Nephron progenitor cell (in vitro differentiated cells): ENCODE measurements around the gene RNF126.
A peak's percentile ranks its signal among the peaks of the same experiment; 100 is the strongest.

Experiments
- DNase-seq: peaks from one replicate; pipeline ENCODE4 v3.0.0; 2021
- H3K27ac Mint-ChIP-seq: 2 replicates; pipeline ENCODE4 v1.8.0; 2021; ENCODE audit warnings: mild to moderate bottlenecking, moderate library complexity, mixed read lengths
- H3K27me3 Mint-ChIP-seq: 2 replicates; pipeline ENCODE4 v1.8.0; 2021; ENCODE audit warnings: mild to moderate bottlenecking, low read depth, mixed read lengths; ENCODE audit not compliant: poor library complexity
- H3K36me3 Mint-ChIP-seq: 2 replicates; pipeline ENCODE4 v1.8.0; 2021; ENCODE audit warnings: low read depth, mixed read lengths
- H3K4me1 Mint-ChIP-seq: 2 replicates; pipeline ENCODE4 v1.8.0; 2021; ENCODE audit warnings: mixed read lengths
- H3K4me3 Mint-ChIP-seq: 2 replicates; pipeline ENCODE4 v1.8.0; 2021; ENCODE audit warnings: mild to moderate bottlenecking, moderate library complexity, mixed read lengths
- H3K9me3 Mint-ChIP-seq: 2 replicates; pipeline ENCODE4 v1.8.0; 2021; ENCODE audit warnings: mild to moderate bottlenecking, moderate library complexity, mixed read lengths
- TF ChIP-seq, protein P1 (sequence below): fragments of 200-600 bp; sonication (generic); IDR thresholded peaks from 2 replicates; pipeline ENCODE4 v1.5.0; 2021; ENCODE audit warnings: antibody characterized with exemption

RNF126 gene

DNA sequence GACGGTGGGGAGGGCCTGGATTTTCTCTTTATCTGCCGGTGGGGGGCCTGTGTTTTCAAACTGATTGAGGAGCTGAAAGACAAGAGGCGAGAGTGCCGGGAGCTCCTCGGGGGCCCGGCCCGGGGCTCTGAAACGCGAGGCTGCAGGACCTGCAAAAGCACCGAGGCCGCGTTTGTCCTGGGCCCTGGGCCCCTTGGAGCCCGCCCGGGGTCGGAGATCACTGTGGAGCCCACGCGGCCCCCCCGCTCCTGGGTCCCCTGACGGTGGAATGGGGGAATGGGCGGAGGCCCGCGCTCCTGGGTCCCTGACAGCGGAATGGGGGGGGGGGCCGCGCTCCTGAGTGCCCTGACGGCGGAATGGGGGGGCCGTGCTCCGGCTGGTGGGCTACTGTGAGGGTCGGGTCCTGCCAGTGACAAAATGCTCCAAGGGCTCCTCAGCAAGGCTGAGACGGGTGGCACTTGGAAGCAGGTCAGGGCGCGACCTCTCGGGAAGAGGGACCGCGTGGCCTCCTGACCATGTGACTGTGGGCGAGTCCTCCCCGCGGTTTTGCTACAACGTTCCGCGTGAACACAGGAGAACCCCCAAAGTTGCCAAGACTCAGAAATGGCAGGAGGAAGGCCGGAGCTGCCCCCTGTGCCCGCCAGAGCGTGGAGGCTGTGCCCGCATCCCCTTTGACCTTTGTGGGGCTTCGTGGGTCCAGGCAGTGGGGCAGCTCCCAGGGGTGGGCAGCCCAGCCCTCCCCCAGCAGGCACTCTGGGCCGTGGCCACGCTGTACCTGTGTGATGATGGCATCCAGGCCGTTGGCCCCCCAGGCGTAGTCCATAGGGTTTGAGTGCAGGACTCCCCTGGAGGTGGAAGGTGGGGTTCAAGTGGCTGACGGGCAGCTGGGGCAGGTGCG, 13.9 kb downstream of the RNF126 start:
- H3K4me1 Mint-ChIP-seq: no peaks in the 10 kb centered on the region
- H3K4me3 Mint-ChIP-seq: no peak overlapping the region
- TF ChIP-seq, protein P1, sequence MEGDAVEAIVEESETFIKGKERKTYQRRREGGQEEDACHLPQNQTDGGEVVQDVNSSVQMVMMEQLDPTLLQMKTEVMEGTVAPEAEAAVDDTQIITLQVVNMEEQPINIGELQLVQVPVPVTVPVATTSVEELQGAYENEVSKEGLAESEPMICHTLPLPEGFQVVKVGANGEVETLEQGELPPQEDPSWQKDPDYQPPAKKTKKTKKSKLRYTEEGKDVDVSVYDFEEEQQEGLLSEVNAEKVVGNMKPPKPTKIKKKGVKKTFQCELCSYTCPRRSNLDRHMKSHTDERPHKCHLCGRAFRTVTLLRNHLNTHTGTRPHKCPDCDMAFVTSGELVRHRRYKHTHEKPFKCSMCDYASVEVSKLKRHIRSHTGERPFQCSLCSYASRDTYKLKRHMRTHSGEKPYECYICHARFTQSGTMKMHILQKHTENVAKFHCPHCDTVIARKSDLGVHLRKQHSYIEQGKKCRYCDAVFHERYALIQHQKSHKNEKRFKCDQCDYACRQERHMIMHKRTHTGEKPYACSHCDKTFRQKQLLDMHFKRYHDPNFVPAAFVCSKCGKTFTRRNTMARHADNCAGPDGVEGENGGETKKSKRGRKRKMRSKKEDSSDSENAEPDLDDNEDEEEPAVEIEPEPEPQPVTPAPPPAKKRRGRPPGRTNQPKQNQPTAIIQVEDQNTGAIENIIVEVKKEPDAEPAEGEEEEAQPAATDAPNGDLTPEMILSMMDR: no peak
- no peaks in the 10 kb centered on the region for H3K9me3 Mint-ChIP-seq
- H3K36me3 Mint-ChIP-seq: peaks cover 10% of the 10 kb centered on the region
- no peak for DNase-seq
- H3K27me3 Mint-ChIP-seq: no peaks in the 10 kb centered on the region
- peak overlapping the region; percentile 59 for H3K27ac Mint-ChIP-seq

DNA sequence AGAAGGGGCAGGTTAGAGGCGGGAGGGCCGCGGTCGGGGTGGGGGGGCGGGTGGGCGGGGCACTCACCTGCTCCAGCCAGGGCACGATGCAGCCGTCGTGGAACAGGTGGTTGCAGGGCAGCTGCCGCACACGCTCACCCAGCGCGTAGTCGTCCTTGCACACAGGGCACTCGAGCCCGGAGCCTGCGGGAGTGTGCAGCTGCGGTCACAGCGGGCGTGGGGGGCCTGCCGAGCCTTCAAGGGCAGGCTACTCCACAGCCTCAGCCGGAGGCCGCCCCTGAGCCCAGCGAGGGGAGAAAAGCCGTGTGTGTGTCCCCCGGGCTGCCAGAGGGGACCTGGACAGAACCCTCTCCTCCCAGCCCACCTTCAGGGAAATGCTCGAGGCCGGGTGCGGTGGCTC, 14.7 kb downstream of the RNF126 start:
- Mint-ChIP-seq H3K9me3 (no peaks in the 10 kb centered on the region), H3K36me3 (peaks cover 10% of the 10 kb centered on the region), H3K27ac (no peak overlapping the region), H3K4me1 (no peaks in the 10 kb centered on the region), H3K4me3 (no peak overlapping the region), H3K27me3 (no peaks in the 10 kb centered on the region)
- DNase-seq: no peak
- TF ChIP-seq, protein P1: no peak

DNA sequence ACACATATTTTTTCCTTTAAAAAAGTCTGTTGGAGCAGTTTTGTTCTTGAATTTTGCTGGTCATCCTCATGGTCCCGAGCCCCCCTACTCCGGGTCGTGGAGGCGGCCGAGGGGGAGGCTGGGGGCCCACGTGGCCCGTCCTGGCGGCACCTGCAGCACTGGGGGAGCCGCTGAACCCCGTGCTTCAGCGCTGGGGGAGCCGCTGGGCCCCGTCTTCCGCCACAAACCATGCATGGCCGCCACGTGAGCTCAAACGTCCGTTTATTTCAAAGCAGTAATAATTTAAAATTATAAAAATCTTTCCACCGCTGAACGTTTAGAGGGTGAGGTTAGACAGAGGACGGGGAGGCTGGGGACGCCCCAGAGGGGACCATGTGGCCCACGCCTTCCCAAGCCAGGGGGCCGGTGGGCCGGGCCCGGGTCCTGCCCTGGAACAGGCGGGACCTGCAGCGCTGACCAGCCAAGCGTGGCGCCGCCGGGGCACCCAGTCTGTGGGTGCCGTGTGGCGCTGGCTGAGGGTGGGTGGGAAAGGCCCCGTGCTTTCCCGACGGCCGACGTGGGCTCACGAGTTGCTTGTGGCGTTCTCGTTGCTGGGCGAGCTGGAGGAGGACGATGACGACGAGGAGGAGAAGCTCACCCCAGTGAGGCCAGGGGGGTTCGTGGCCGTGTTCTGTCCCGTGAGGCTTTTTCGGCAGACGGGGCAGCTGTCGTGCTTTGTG, 15.3 kb downstream of the RNF126 start:
- no peaks in the 10 kb centered on the region for H3K4me1 Mint-ChIP-seq
- H3K9me3 Mint-ChIP-seq: no peaks in the 10 kb centered on the region
- no peak overlapping the region for H3K4me3 Mint-ChIP-seq
- TF ChIP-seq, protein P1: no peak
- no peaks in the 10 kb centered on the region for H3K27me3 Mint-ChIP-seq
- no peak for DNase-seq
- peaks cover 10% of the 10 kb centered on the region for H3K36me3 Mint-ChIP-seq
- no peak overlapping the region for H3K27ac Mint-ChIP-seq

DNA sequence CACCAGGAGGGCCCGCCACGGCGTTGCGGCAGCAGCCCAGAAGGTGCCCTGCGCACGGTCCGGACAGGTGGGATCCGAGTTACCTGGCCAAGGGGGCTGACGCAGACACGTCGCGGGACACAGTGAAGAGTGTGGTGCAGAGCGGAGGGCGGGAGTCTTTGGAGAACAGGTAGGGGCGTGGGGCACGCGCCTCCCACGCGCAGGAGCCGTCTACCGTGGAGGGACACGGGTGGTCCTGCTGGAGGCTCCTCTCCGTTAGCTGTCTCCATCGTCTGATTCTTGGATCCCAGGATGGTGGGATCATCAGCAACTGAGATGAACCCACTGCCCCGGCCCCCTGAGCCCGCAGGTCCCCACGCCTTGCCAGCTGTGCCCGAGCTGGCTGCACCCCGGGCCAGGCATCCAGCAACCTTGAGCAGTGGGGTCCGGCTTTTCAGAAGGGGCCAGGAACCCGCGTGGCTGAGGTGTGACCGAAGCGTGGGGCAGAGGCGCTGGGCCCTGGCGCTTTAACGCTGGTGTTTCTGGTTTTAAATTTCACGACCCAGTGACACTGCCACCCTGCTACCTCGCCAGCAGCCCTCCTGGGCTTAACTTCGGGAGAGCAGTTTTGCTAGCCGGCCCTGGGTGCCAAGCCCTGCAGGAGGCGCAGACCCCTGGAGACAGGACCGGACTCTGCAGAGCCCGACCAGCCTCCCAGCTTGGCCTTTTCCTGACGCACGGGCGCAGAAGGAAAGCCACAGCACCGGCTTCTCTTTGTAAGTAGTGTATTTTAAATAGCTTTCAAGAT, 16.0 kb downstream of the RNF126 start:
- no peak overlapping the region for H3K4me3 Mint-ChIP-seq

DNA sequence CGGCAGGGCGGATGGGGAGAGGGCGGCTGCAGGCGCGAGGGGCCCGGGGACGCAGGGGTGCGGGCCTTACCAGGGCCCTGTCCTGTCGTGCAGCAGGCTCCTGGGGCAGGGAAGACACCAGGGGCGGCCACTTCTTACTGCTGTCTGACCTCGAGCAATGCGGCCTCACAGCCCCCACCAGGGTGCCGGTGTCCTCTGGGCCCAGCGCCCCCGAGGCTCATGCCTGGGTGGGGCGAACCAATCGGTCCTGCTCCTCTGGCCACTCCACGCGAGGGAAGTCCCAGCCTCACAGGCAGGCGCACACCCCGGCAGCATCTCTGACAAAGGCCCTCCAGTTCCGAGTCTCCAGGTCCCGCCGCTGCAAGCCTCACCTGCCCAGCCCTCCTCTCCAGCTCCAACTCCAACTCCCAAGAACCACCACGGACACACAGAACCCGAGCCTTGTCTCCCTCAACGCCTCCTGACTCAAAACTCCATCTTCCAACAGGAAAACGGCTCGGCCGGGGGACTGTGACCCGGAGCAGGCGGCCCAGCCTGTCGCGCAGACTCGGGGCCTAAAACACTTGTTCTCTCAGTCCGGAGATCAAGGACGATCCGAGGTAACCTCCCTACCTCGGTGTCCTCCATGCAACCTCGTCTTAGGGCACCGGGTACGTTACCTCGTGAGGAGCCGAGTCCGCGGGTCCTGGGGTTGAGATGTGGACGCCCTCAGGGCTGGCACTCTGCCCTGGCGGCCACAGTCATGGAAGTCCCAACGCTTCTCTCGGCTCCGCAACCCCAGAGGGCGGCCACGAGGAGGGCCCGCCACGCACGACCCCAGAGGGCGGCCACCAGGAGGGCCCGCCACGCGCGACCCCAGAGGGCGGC, 16.9 kb downstream of the RNF126 start:
- Mint-ChIP-seq H3K36me3 (peaks cover 10% of the 10 kb centered on the region), H3K9me3 (no peaks in the 10 kb centered on the region), H3K4me1 (no peaks in the 10 kb centered on the region), H3K27me3 (no peaks in the 10 kb centered on the region), H3K27ac (peak overlapping the region; percentile 92), H3K4me3 (no peak overlapping the region)
- no peak for DNase-seq
- TF ChIP-seq, protein P1: no peak

More for the DNA sequence above, 16.0 kb downstream of the RNF126 start:
- TF ChIP-seq, protein P1: no peak
- no peak for DNase-seq
- Mint-ChIP-seq H3K9me3 (no peaks in the 10 kb centered on the region), H3K36me3 (peaks cover 10% of the 10 kb centered on the region), H3K4me1 (no peaks in the 10 kb centered on the region), H3K27ac (no peak overlapping the region), H3K27me3 (no peaks in the 10 kb centered on the region)
